ENCODE measurements around the gene YKT6.

- TF ChIP-seq CTCF (IDR thresholded peaks at IDR 0.05) (no peak), POLR2A (IDR thresholded peaks at IDR 0.05) (no peak)
These were observed 20.5 kb downstream of the YKT6 start for GRCh38 chr7:44221231-44221791.
